NT2/D1 (cell line): ENCODE data around the gene PIGO.

ENCODE experiments used
- SUZ12 ChIP-seq: IDR thresholded peaks from 2 replicates; pipeline ENCODE4 v1.6.1; 2011; ENCODE audit not compliant: insufficient read length, insufficient read depth; ENCODE audit errors: extremely low read depth
- YY1 ChIP-seq: IDR thresholded peaks from 2 replicates; pipeline ENCODE4 v1.6.1; 2011; ENCODE audit not compliant: insufficient read length, insufficient read depth
- ZNF274 ChIP-seq: IDR thresholded peaks from 2 replicates; pipeline ENCODE4 v1.6.1; 2011; ENCODE audit warnings: mild to moderate bottlenecking, low read depth, low read length

DNA sequence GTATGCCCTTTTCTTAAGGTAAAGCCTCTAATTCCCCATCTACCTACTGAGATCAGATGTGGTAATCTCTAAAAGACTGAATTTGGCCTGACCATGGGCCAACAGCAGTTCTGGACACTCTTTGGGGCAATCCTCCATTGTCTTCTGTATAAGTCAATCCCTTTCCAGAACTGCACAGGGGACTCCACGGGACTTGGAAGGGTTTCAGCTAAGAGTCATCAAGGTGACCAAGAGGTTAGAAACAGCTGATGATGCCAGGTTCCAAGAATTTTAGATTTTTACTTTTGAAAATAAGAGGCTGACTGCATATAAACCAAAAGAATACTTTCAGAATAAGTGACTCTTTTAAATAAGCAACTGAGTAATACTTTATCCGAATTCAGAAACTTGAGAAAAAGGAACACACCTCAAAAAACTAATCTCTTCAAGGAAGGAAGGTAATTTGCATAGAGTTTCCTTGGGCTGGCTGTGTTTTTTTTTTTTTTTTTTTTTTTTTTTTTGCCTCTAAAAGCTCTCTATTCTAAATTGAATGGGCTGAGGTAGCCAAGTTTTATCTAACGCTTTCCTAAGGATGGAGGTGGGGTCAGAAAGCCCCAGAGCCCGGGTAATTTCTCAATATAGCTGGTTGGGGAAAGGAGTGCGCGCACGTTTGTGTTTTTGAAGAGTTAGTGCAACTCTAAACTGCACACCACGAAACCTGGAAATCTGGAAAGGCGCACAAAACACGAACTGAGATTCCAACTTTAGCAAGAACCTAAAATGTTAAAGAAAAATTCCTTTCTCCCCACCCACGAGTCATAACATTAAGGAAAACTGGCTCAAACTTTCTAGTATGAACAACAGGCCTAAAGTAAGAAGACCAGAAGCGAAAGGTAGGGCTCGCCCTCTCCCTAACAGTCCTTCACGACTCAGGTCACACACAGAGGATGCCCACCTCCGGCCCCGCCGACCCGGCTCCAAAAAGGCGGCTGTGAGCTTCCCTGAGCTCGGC is 25.3 kb downstream of the PIGO start:
- TF ChIP-seq YY1 (no peak), SUZ12 (no peak), ZNF274 (no peak)
